ENCODE results near the gene EEF2.

Gene EEF2

GRCh38 chr19:4013886-4014540 is 28.8 kb upstream of the EEF2 start:
- TF ChIP-seq TCF12 (IDR thresholded peaks at IDR 0.05; ENCODE audit: low read depth), result no peak
- no peak for TF ChIP-seq TEAD4 (IDR thresholded peaks at IDR 0.05)
- no peak for TF ChIP-seq TAF1 (IDR thresholded peaks at IDR 0.05; ENCODE audit: low read depth)
- TF ChIP-seq EGR1 (IDR thresholded peaks at IDR 0.05), result no peak
- TF ChIP-seq YY1 (IDR thresholded peaks at IDR 0.05; ENCODE audit: low read depth), result no peak
- TF ChIP-seq FOXM1 (IDR thresholded peaks at IDR 0.05; ENCODE audit: borderline replicate concordance, low read depth), result no peak
- TF ChIP-seq USF1 (IDR thresholded peaks at IDR 0.05), result no peak
- TF ChIP-seq RAD21 (IDR thresholded peaks at IDR 0.05; ENCODE audit: low read depth), result no peak
- TF ChIP-seq CEBPB (IDR thresholded peaks at IDR 0.05), result no peak
- TF ChIP-seq MAX (IDR thresholded peaks at IDR 0.05), result no peak
- TF ChIP-seq CREB1 (IDR thresholded peaks at IDR 0.05; ENCODE audit: low read depth), result no peak
- TF ChIP-seq EP300 (IDR thresholded peaks at IDR 0.05; ENCODE audit: borderline replicate concordance), result no peak
- no peak for TF ChIP-seq ZBTB7A (IDR thresholded peaks at IDR 0.05; ENCODE audit: low read depth)
- no peak for TF ChIP-seq REST (IDR thresholded peaks at IDR 0.05; ENCODE audit: low read depth)
- no peak for TF ChIP-seq NFIC (IDR thresholded peaks at IDR 0.05)

DNA sequence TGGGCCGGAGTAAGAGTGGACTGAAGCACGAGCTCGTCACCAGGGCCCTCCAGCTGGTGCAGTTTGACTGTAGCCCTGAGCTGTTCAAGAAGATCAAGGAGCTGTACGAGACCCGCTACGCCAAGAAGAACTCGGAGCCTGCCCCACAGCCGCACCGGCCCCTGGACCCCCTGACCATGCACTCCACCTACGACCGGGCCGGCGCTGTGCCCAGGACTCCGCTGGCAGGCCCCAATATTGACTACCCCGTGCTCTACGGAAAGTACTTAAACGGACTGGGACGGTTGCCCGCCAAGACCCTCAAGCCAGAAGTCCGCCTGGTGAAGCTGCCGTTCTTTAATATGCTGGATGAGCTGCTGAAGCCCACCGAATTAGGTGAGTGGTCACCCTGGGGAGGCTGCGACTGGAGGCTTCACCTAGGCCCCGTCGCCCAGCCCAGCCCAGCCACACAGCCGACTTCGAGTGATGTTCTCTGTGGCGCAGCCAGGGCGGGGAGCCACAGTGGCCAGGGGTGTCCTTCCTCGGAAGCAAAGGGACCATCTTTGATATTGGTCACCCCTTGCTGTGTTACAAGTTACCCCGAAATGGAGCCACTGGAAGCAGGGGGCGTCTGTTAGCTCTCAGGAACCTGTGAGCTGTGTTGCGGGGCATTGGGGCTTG is 27.8 kb upstream of the EEF2 start:
- TF ChIP-seq CREB1 (IDR thresholded peaks at IDR 0.05; ENCODE audit: low read depth), result no peak
- TF ChIP-seq TCF12 (IDR thresholded peaks at IDR 0.05; ENCODE audit: low read depth), result no peak
- no peak for TF ChIP-seq MAX (IDR thresholded peaks at IDR 0.05)
- TF ChIP-seq CEBPB (IDR thresholded peaks at IDR 0.05), result no peak
- TF ChIP-seq YY1 (IDR thresholded peaks at IDR 0.05; ENCODE audit: low read depth), result no peak
- TF ChIP-seq TEAD4 (IDR thresholded peaks at IDR 0.05), result no peak
- TF ChIP-seq RAD21 (IDR thresholded peaks at IDR 0.05; ENCODE audit: low read depth), result no peak
- no peak for TF ChIP-seq EGR1 (IDR thresholded peaks at IDR 0.05)
- no peak for TF ChIP-seq USF1 (IDR thresholded peaks at IDR 0.05)
- TF ChIP-seq EP300 (IDR thresholded peaks at IDR 0.05; ENCODE audit: borderline replicate concordance), result no peak
- no peak for TF ChIP-seq REST (IDR thresholded peaks at IDR 0.05; ENCODE audit: low read depth)
- TF ChIP-seq TAF1 (IDR thresholded peaks at IDR 0.05; ENCODE audit: low read depth), result no peak
- TF ChIP-seq ZBTB7A (IDR thresholded peaks at IDR 0.05; ENCODE audit: low read depth), result no peak
- TF ChIP-seq NFIC (IDR thresholded peaks at IDR 0.05), result no peak
- TF ChIP-seq FOXM1 (IDR thresholded peaks at IDR 0.05; ENCODE audit: borderline replicate concordance, low read depth), result no peak

- TF ChIP-seq CREB1 (IDR thresholded peaks at IDR 0.05; ENCODE audit: low read depth) (no peak), USF1 (IDR thresholded peaks at IDR 0.05) (no peak), EGR1 (IDR thresholded peaks at IDR 0.05) (no peak), YY1 (IDR thresholded peaks at IDR 0.05; ENCODE audit: low read depth) (no peak), RAD21 (IDR thresholded peaks at IDR 0.05; ENCODE audit: low read depth) (no peak), MAX (IDR thresholded peaks at IDR 0.05) (no peak), CEBPB (IDR thresholded peaks at IDR 0.05) (no peak), TEAD4 (IDR thresholded peaks at IDR 0.05) (no peak)
These were observed 27.1 kb upstream of the EEF2 start for GRCh38 chr19:4012092-4012974.

DNA sequence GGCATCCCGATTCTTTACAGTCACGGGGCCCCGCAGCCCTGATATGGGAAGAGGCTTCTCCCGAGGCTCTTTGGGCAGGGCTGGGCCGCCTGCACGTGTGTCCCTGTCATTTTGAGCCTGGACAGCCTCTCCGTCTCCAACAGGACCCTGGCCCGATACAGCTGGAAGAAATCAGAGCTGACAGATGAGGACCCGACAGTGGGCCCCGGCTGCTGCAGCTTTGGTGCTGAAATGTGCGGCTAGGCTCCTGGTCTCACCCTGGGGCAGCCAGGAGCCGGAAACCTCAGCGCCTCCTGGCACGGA is 25.5 kb upstream of the EEF2 start:
- TF ChIP-seq NFIC (IDR thresholded peaks at IDR 0.05) (no peak), REST (IDR thresholded peaks at IDR 0.05; ENCODE audit: low read depth) (no peak), RAD21 (IDR thresholded peaks at IDR 0.05; ENCODE audit: low read depth) (no peak), CREB1 (IDR thresholded peaks at IDR 0.05; ENCODE audit: low read depth) (no peak), YY1 (IDR thresholded peaks at IDR 0.05; ENCODE audit: low read depth) (no peak), EP300 (IDR thresholded peaks at IDR 0.05; ENCODE audit: borderline replicate concordance) (no peak), TCF12 (IDR thresholded peaks at IDR 0.05; ENCODE audit: low read depth) (no peak)

Measured in Ishikawa (cell line).